UCSD-AML1 (cell line): ENCODE results near the gene TNIP1.
A peak's percentile ranks its signal among the peaks of the same experiment; 100 is the strongest.

Source experiments
- DNase-seq: peaks from one replicate; lab custom pipeline; 2025; ENCODE audit not compliant: unreplicated experiment; lab: John Stamatoyannopoulos, UW

TNIP1 gene

GRCh38 chr5:151106509-151106908 is 25.7 kb upstream of the TNIP1 start:
- no peak for DNase-seq

GRCh38 chr5:151106043-151106442 is 25.2 kb upstream of the TNIP1 start:
- no peak for DNase-seq

GRCh38 chr5:151105561-151105960 is 24.7 kb upstream of the TNIP1 start:
- no peak for DNase-seq

GRCh38 chr5:151104795-151105194 is 24.0 kb upstream of the TNIP1 start:
- no peak for DNase-seq

GRCh38 chr5:151101746-151102145 is 20.9 kb upstream of the TNIP1 start:
- DNase-seq = no peak

GRCh38 chr5:151101151-151101550 is 20.3 kb upstream of the TNIP1 start:
- peak; percentile 43 for DNase-seq

GRCh38 chr5:151100681-151101080 is 19.8 kb upstream of the TNIP1 start:
- no peak for DNase-seq

GRCh38 chr5:151098768-151099121 is 17.9 kb upstream of the TNIP1 start:
- no peak for DNase-seq

GRCh38 chr5:151097820-151098767 is 17.3 kb upstream of the TNIP1 start:
- no peak for DNase-seq

GRCh38 chr5:151097061-151097460 is 16.2 kb upstream of the TNIP1 start:
- no peak for DNase-seq

- no peak for DNase-seq
These were observed 15.2 kb upstream of the TNIP1 start for GRCh38 chr5:151096001-151096373.

- peak; percentile 67 for DNase-seq
These were observed 14.6 kb upstream of the TNIP1 start for GRCh38 chr5:151095341-151096000.

- DNase-seq = no peak
These were observed 14.0 kb upstream of the TNIP1 start for GRCh38 chr5:151094852-151095245.

- peak; percentile 69 for DNase-seq
These were observed 13.4 kb upstream of the TNIP1 start for GRCh38 chr5:151094030-151094851.

- DNase-seq = no peak
These were observed 12.6 kb upstream of the TNIP1 start for GRCh38 chr5:151093476-151093889.

GRCh38 chr5:151092762-151093161 is 11.9 kb upstream of the TNIP1 start:
- peak; percentile 34 for DNase-seq

- DNase-seq = no peak
These were observed 8.9 kb upstream of the TNIP1 start for GRCh38 chr5:151089726-151090125.

- DNase-seq = no peak
These were observed 8.2 kb upstream of the TNIP1 start for GRCh38 chr5:151088986-151089385.

- no peak for DNase-seq
These were observed 6.7 kb upstream of the TNIP1 start for GRCh38 chr5:151087486-151087885.

GRCh38 chr5:151086905-151087360 is 6.1 kb upstream of the TNIP1 start:
- DNase-seq = peak; percentile 52

- DNase-seq = peak; percentile 39
These were observed 5.5 kb upstream of the TNIP1 start for GRCh38 chr5:151086192-151086869.
